GM20000 (cell line): ENCODE results near the gene MTMR12.

Experiments used
- DNase-seq: peaks from one replicate; pipeline ENCODE4 v3.0.0; 2012; ENCODE audit warnings: low spot score
- TF ChIP-seq, protein P1 (sequence below): IDR thresholded peaks from 2 replicates; pipeline ENCODE4 v1.5.1; 2012; ENCODE audit warnings: mild to moderate bottlenecking, control low read depth; ENCODE audit errors: extremely low read depth, missing control alignments

The MTMR12 gene

DNA sequence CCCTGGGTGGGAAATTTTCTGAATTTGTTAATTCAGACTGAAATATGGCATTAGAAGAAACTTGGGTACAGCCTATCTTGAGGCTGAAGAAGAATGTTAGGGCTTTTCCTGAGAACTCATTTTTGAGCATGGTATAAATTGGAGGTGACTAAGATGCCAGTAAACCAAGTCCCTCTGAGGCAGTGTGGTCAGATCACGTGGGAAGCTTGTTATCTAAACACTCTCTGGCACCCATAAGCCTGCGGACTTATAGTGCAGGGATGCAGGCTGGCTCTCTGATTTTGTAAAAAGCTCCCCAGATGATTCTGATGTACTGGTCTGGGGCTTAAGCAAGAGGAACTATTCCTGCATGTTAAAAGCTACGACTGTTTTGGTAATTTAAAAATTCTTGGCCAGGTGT is 34.3 kb downstream of the MTMR12 start:
- no peak for DNase-seq
- TF ChIP-seq, protein P1, sequence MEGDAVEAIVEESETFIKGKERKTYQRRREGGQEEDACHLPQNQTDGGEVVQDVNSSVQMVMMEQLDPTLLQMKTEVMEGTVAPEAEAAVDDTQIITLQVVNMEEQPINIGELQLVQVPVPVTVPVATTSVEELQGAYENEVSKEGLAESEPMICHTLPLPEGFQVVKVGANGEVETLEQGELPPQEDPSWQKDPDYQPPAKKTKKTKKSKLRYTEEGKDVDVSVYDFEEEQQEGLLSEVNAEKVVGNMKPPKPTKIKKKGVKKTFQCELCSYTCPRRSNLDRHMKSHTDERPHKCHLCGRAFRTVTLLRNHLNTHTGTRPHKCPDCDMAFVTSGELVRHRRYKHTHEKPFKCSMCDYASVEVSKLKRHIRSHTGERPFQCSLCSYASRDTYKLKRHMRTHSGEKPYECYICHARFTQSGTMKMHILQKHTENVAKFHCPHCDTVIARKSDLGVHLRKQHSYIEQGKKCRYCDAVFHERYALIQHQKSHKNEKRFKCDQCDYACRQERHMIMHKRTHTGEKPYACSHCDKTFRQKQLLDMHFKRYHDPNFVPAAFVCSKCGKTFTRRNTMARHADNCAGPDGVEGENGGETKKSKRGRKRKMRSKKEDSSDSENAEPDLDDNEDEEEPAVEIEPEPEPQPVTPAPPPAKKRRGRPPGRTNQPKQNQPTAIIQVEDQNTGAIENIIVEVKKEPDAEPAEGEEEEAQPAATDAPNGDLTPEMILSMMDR, result no peak

DNA sequence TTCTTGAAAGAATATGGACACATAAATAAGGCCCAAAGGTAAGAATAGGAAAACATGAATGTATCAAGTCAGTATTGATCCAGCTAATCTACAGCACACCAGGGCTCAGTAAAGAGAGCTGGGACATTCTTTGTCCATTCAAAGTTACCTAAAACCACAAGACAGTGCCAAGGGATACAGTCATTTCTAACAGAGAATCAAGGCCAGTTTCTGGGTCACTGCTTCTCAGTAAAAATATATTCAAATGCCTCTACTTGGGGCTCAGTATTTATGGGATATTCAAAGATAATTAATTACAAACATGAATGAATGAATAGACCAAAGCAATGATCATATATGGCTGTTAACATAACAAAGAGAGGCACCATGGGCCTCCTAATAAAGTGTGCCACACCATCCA is 34.9 kb downstream of the MTMR12 start:
- TF ChIP-seq, protein P1, result no peak
- DNase-seq, result no peak

DNA sequence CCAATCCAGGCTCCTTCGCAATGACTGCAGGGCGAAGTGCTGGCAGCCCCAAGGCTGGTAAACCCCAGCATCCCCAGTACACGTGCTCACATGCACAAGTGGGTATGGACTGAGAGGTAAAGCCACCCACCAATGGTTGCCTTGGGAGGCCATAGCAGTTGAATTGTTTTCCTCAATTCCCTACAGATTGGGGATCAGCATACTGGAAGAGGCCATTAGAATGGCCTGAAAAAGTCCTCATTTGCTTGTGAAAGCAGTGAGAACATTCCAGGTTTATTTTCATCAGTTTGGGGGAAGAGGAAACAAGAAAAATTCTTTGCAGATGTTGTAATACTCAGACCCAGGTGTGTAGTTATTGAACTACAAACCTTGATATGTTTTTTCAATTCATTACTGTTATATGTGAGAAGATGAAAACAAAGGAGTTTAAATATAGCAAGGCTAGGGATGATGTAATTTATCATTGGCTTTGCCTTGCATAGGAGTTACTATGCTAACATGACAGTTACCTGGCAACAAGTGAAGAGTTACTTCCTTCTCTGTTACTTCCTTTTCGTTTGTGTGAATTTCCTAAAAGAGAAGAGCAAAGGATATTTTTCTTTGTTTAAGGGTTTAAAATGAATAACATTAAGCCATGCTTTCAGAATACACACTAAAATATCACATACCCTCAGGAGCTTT is 36.4 kb downstream of the MTMR12 start:
- TF ChIP-seq, protein P1, result no peak
- peak; percentile 59 for DNase-seq

DNA sequence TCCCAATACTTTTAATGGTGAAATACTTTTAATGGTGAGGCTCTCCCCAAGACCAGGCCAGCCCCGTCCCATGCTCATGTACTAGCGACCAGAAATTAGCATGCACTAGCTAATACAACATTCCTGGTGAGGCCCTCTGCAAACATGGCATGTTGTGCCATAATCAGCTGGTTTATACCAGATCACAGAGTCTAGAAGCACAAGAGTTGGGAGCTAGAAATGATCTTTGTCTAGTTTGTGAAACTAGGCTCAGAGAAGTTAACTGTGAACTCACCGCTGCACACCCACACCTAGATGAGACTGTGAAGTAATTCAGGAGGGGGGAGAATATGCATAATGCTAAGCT is 37.4 kb downstream of the MTMR12 start:
- DNase-seq, result peak; percentile 18
- TF ChIP-seq, protein P1, result no peak

DNA sequence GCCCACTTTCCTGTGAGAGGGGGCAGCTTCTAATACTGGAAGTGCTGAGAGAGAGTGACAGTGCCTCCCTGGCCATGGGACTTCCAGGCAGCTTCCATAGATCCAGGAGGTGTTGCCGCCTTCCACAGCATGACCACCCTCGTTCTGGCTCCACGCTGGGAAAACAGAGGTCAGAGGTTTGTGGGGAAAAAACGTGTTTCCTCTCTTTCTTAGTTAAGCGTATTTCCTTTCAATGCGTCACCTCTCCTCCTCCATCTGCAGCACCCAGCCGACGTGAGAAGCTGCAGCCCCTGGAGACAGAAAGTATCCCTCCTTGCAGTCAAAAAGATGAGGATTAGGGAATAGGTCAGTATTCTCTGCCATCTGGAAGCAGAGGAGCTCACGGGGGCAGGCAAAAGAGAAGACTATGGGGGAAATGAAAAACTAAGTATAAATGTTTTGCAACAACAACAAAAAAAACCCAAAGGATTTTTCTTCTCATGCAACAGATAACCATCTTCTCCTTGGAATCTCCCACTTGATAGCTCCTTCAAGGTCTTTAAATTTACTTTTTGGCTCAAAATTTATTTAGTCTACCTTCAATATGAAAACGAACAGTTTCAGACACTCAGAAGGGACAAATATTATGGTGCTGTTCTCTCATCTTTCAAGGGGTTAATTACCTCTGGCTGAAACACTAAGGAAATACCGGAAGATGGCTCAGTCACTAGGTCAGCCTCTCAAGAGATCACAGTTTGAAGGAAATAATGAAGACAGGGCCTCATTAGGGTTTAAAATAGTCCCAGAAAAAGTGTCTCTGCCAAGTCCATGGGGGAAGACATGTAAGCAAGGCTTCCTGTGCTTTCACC is 38.0 kb downstream of the MTMR12 start:
- TF ChIP-seq, protein P1, result no peak
- no peak for DNase-seq

DNA sequence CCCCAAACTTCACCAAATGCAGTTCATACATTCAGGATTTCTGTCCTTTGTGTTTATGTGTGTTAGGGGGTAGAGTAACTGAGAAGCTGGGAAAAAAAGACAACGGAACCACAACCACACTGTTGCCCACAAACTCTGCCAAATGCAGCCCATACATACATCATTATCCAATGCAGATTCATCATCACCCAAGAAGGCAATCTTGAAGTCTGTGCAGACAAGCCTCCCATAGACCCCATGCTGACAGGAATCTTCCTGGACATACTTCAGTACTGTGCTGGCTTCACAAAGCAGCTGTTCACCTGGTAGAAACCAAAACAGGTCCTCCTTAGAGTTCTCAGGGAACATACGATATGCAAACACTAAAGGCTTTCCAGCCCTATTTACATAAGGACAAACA is 38.9 kb downstream of the MTMR12 start:
- TF ChIP-seq, protein P1, result no peak
- DNase-seq, result no peak

DNA sequence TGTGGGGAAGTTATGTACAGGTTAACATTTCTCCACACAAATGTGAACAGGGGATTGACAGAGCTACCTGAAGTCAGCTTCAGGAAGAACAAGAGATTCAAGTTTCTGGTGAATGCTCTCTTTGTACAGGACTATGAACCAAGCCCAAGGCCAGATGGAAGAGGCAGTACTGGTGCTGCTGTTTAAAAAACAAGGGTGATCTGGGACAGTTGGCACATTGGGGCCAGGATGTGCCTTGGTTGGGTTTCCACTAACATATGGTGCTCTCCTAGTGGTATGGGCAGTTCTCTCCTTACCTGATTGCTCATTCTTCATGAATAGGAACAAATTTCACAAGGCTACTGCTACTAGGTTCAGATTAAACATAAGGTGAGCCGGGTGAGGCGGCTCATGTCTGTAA is 40.0 kb downstream of the MTMR12 start:
- TF ChIP-seq, protein P1, result no peak
- DNase-seq, result no peak
